ENCODE measurements around the gene THSD4. TPM values are rescaled to one million over a fixed set of nuclear protein-coding genes. Genes with fewer than 3 reads are reported as not detected.

THSD4 gene
- total RNA-seq, 2 donors from 2014 or later = 16.3 to 18.8 TPM

DNA sequence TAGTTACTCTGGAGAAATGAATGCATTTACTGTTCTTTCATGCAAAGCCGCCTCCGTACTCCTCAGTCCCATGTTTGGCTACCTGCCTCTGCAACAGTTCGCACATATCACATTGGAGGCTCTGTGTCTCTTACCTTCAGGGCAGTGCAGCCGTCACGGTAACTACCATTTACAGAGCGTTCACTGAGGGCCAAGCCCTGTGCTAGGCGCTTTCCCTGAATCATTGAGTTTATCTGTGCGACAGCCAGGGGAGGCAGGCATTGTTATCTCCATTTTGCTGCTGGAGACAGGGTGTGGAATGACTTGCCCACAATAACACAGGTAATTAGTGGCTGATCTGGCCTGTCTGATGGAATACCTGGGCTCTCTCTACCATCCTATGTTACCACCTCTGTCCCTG lies 115.0 kb downstream of the THSD4 start:
- intact Hi-C loops (cut with DNase I) = no loop called here
- DNase-seq (ENCODE audit: low spot score) = peak; percentile 53

GRCh38 chr15:71231758-71232157 lies 116.5 kb downstream of the THSD4 start:
- intact Hi-C loops (cut with DNase I) = no loop called here
- DNase-seq (ENCODE audit: low spot score) = no peak

- no peak for DNase-seq (ENCODE audit: low spot score)
- intact Hi-C loops (cut with DNase I) = no loop called here
Observed at GRCh38 chr15:71232411-71232810, 117.1 kb downstream of the THSD4 start.

GRCh38 chr15:71237456-71238188 lies 122.4 kb downstream of the THSD4 start:
- intact Hi-C loops (cut with DNase I) = no loop called here
- no peak for DNase-seq (ENCODE audit: low spot score)

- DNase-seq (ENCODE audit: low spot score) = no peak
Observed at GRCh38 chr15:71238926-71239325, 123.7 kb downstream of the THSD4 start.

GRCh38 chr15:71239592-71240364 lies 124.5 kb downstream of the THSD4 start:
- no peak for DNase-seq (ENCODE audit: low spot score)
- intact Hi-C loops (cut with DNase I) = no loop called here

More at GRCh38 chr15:71238926-71239325, 123.7 kb downstream of the THSD4 start:
- intact Hi-C loops (cut with DNase I) = no loop called here

DNA sequence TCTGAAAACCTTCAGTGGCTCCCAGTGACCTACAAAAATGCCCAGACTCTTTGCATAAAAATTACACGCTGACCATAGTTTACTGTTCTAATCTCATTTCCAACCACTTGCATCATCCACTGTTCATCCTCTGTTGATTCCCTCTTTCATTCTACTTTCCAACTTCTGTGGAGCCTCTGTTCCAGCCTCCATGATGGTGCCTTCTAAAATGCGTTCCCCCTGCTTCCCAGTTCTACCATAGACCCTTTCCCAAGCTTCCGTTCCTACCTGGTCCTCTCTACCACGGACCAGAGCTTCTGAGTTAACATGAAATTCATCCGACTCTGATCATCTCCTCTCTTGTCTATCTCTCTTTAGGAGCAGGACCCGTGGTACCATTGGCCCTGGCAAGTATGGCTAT lies 127.0 kb downstream of the THSD4 start:
- intact Hi-C loops (cut with DNase I) = no loop called here
- DNase-seq (ENCODE audit: low spot score) = no peak

GRCh38 chr15:71244250-71244649 lies 129.0 kb downstream of the THSD4 start:
- intact Hi-C loops (cut with DNase I) = no loop called here
- no peak for DNase-seq (ENCODE audit: low spot score)

DNA sequence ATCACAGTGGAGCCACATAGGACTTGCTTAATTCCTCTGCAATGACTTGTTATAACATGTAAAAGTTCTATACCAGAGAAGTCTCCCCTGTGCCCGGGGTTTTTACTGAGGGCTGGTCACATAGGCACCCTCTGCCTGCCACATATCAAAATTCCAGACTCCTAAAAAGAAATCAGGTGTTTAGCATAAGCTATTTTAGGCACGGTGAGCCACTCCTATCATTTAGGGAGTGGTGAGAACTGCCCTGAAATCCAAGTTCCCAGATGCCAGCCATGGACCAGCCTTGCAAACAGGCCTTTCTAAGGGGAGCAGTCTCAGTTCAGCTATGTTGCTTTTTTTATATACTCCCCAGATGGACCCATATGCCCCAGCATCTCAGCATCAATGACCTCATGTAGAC lies 130.3 kb downstream of the THSD4 start:
- no peak for DNase-seq (ENCODE audit: low spot score)
- intact Hi-C loops (cut with DNase I) = no loop called here

- intact Hi-C loops (cut with DNase I) = no loop called here
- DNase-seq (ENCODE audit: low spot score) = no peak
Observed at GRCh38 chr15:71248386-71248785, 133.1 kb downstream of the THSD4 start.

GRCh38 chr15:71249986-71250385 lies 134.7 kb downstream of the THSD4 start:
- intact Hi-C loops (cut with DNase I) = no loop called here

DNA sequence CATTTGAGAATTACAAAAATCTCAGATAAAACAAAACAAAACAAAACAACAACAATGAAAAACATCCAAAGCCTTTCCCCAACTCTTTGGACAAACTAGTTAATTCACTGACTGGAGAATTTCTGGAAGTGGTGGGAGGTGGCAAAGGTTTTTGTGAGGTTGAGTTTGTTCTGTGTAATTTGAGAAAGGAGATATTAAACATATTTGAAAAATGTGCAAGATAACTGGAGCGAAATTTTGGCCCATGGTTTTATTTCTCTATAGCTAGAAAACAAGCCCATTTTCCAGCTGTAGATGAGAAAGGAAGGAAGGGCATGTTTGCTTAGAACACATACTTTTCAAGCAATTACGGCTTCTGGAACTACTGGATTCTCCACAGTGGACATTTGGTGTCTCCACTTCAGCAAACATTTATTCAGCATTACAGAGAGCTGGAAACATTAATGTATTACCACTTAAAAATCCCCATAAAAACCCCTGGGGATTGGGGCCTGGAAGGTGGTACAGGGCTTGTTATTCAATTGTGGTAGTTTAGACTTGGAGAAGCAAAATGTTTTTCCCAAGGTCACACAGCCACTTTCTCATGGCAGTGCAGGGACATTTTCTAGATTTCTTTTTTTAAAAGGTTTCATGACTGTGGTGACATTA lies 135.8 kb downstream of the THSD4 start:
- DNase-seq (ENCODE audit: low spot score) = no peak
- intact Hi-C loops (cut with DNase I) = no loop called here

More at GRCh38 chr15:71249986-71250385, 134.7 kb downstream of the THSD4 start:
- no peak for DNase-seq (ENCODE audit: low spot score)

GRCh38 chr15:71251584-71252043 lies 136.3 kb downstream of the THSD4 start:
- intact Hi-C loops (cut with DNase I) = no loop called here

DNA sequence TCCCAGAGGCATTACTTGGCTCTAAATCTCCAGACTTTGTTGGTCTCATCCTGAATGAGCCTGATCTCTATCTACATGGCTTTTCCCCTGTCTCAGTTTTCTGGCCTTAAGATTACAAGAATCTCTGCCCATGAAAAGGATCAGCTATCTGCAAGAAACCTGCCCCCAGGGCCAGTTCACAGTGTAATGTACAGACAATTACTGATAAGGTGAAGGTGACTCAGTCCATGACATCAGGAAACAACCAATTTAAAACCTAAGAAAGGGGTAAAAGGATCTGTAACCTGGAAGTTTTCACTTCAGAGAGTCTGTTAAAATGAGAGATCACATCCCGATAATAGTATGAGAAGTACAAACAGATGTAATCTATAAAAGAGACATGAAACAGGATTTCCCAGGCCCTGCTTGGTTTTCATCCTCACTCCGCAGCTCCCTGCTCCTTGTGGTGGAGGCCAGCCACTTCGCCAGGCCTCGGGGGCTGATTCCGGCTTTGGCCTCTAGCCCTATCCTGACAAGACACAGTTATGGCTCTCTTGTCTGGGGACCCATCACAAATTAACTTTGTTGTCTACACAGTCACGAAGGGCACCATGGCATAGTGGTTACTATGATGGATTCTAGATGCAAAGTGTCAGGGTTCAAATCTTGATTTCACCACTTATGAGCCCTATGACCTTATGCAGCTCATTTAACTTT lies 136.9 kb downstream of the THSD4 start:
- intact Hi-C loops (cut with DNase I) = no loop called here
- DNase-seq (ENCODE audit: low spot score) = no peak

More at GRCh38 chr15:71251584-71252043, 136.3 kb downstream of the THSD4 start:
- no peak for DNase-seq (ENCODE audit: low spot score)

- no peak for DNase-seq (ENCODE audit: low spot score)
- intact Hi-C loops (cut with DNase I) = no loop called here
Observed at GRCh38 chr15:71252740-71253047, 137.4 kb downstream of the THSD4 start.

- intact Hi-C loops (cut with DNase I) = no loop called here
Observed at GRCh38 chr15:71254491-71254890, 139.2 kb downstream of the THSD4 start.

DNA sequence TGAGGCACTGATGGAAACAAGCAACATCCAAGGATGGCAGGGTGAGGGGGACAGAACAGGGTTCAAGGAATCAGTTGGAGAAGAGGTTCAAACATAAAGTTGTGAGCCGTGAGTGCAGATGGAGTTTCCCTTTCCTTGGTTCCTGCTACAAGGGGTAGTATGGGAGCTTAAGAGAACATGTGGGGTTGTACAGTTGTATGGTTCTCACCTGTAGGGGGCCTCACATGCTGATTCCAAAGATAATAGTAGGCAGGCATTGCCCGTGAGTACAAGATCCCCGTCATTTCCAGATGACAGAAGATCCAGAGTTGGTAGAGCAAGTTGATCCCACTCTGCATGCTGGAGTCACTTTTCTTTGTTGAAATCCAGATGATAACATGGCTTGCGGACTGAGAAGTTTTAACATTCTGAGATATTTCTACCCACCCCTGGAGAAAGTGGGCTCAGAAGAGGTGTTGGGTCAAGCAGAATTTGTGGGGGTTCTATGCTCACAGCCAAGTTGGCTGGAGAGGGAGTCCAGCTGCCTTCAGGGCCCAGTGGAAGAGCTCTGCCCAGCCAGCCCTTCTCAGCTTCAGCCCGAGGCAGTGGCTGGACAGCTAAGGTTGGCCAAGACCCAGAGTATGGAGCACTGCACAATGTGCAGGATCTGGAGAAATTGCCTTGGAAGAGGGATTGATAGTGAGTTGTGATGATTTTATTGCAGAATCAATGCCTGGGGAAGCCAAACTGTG lies 141.8 kb downstream of the THSD4 start:
- DNase-seq (ENCODE audit: low spot score) = no peak
- intact Hi-C loops (cut with DNase I) = no loop called here

More at GRCh38 chr15:71254491-71254890, 139.2 kb downstream of the THSD4 start:
- no peak for DNase-seq (ENCODE audit: low spot score)

DNA sequence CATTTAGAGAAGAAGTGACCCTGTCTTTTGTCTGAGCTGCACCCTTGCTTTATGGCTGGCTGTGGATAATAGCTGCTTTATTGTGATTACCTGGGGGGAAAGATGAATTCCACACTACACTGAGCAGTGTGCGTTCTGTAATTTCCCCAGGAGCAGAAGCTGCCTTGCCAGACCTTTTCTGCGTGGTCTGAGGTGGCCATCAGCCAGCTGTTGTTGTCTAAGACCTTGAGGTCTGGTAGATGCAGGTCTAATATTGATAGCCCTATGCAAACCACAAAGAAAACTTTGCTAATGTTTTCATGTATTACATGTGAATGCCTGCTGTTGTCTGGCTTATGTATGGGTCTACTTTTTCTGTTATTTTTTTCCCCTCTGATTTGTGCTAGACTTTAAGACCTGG lies 144.6 kb downstream of the THSD4 start:
- DNase-seq (ENCODE audit: low spot score) = no peak
- intact Hi-C loops (cut with DNase I) = no loop called here

DNA sequence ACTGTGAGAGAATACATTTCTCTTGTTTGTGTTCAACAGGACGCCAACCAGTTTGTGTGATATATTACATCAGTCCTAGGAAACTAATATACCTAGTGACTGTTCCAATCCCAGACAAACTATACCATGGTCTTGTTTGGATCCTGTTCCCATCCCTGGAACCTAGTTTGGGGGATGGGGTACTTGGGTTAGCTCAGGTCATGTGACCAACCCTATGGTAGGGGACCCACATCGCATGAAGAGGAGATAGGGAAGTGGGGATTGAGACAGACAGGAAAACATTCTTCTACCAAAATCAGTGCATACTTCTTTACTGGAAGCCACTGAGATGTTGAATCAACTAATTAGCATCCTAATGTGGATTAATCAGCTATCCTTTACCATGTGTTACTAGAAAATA lies 146.1 kb downstream of the THSD4 start:
- no peak for DNase-seq (ENCODE audit: low spot score)

More for the DNA sequence above, 146.1 kb downstream of the THSD4 start:
- intact Hi-C loops (cut with DNase I) = no loop called here

All from posterior vena cava (tissue), 2 donors.